Astrocyte of the hippocampus (primary cell): ENCODE data around the gene KRTAP24-1.

ENCODE experiments used
- DNase-seq: peaks from one replicate; pipeline ENCODE4 v3.0.0; 2011; ENCODE audit warnings: low read depth, low spot score

KRTAP24-1 gene

DNA sequence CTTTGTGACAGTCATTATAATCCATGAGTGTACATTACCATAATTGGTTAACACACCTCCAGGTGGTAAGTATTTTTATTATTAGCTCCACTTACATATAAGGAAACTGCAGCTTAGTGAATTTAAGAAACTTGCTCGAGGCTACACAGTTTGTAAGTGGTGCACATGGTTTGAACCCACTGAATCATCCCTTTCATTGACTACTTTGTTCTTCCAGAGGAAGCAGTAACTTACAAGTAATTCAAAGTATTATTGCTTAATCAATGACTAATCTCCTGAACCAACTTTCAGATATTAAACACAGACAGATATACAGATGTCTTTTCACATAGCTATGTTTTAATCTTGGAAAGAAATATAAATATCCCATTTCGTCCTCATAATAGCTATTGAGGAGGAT lies 48.1 kb downstream of the KRTAP24-1 start:
- DNase-seq: no peak

DNA sequence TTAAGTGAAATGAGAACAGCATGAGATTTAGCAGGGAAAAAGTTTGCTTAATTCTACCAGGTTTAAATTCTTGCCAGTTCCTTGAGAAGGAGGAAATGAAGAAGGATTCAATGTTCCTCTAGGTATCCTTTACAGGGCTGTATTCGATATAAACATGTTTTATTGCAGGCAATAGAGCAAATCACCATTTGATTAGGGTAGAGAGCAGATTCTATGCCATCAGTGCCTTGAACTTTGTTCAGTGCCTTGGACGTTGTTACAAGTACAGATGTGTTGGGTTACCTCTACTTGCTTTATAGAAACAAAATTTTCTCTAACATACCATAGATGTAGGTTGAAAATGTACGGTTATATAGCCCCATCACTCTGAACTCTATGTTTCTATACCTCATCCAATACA lies 48.7 kb downstream of the KRTAP24-1 start:
- no peak for DNase-seq

DNA sequence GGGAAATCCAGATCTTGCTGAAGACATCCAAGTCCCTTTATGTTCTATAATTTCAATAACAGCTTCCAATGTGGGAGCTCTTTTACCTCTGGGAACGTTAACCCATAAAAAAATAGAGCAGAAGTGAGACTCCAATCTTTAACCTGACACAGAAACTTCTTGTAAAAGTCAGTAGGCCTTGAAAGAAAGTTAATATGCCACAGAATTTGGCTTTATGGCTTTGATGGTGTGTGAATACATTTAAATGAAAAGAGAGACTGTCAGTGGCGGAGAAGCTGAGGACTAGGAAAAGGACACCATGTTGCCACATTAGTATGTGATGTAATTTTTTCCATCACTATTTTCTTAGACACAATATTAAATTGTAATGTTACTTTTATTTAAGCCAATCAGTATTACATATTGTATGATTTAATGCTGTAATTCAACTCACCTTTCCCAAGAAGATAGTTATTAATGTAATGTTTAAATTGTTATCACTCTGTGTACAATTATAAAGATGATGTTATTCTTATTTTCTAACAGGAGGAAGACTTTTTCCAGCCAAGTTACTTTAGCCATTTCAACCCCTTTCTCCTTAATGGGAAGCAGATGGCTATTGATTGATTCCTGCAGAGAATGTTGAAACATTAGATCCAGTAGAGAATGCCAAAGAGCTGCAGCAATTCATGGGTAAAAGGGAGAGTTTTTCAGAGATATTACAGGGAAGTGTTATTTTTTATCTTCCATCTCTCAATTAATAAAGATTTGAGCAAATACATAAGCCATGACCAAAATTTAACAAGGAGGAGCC lies 49.3 kb downstream of the KRTAP24-1 start:
- no peak for DNase-seq

DNA sequence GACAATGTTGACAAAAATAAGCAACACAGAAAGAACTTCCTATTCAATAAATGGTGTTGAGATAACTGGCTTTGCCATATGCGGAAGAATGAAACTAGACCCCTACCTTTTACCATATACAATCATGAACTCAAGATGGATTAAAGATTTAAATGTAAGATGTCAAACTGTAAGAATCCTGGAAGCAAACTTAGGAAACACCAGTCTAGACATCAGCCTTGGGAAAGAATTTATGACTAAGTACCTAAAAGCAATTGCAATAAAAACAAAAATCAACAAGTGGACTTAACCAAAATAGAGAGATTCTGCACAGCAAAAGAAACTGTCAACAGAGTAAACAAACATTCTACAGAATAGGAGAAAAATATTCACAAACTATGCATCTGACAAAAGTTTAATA lies 50.7 kb downstream of the KRTAP24-1 start:
- no peak for DNase-seq
